GM21529 (cell line): ENCODE results near the gene RGS7.
A peak's percentile ranks its signal among the peaks of the same experiment; 100 is the strongest.
"Not testable (repeated sequence)": the region's sequence is repeated elsewhere in the genome, so short reads cannot be mapped to it uniquely, and the experiment has no call there.

Source experiments
- ATAC-seq: cut with Tn5 transposase; IDR thresholded peaks from one replicate; pipeline ENCODE4 v1.9.1; 2021; ENCODE audit not compliant: unreplicated experiment

The RGS7 gene

DNA sequence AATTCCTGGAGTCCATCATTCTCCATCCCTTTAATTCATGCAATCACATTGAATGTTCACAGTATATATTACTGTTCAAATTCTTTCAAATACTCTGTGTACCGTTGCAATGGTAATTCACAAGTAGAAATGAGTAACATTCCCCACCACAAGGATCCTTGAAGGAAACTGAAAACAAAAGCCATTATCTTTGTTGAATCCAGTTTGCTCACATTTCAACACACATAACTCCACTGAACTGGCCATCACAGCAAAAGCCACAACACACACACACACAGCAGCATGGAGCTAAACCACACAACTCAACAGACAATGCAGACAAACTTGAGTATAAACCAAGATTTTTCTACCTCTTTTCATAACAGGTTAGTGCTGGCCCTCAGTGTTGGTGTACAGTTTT, 556.7 kb downstream of the RGS7 start:
- no peak for ATAC-seq

DNA sequence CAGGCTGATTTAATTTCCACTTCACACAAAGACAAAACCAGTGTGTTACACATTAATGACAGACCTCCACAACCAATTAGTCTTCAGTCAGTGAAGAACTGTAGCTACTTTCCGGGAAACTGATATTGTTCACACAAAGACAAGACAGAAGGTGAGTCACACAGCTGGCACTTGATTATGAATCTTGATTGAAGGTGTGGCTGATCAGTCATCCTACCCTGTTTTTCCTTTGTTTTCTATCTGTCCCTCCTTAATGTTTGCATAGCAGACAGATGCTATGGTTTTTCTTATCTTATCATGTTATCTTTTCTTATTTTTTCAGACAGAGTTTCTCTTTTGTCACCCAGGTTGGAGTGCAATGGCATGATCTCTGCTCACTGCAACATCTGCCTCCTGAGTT, 560.0 kb downstream of the RGS7 start:
- no peak for ATAC-seq

DNA sequence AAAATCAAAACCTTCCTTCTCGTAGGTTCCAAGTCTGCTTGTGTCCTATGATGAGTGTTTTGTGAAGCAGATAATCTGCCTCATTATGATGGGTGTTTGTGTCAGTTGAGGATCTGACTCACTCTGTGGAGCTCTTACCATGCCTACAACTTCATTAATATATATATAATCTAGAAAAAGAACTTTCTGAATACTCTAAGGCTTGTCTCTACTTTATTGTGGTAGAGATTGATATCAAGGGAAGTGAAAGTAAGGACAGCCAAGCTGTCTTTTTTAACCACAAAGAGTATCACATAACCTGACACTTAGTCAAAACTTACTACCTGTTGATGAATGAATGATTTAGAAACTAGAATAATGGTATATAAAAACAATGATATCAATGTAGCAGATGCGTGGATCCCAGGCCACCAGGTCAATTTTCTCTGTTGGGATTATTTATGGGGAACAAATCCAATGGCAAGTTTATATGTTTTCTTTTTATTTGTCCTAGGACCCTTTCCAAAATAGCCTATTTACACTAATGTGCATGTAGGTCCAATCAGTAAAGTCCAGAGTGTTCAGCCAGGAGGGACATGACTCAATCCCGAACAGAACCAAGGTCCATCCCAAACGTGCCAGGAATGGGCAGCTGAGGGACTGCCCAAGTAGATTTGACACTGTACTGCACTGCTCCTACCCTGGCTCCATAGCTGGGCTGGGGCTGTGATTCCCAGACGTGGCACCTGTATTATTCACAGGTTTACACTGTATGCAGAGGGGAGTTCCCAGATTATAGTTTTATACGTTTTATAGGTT, 562.8 kb downstream of the RGS7 start:
- ATAC-seq, result peak; percentile 67

DNA sequence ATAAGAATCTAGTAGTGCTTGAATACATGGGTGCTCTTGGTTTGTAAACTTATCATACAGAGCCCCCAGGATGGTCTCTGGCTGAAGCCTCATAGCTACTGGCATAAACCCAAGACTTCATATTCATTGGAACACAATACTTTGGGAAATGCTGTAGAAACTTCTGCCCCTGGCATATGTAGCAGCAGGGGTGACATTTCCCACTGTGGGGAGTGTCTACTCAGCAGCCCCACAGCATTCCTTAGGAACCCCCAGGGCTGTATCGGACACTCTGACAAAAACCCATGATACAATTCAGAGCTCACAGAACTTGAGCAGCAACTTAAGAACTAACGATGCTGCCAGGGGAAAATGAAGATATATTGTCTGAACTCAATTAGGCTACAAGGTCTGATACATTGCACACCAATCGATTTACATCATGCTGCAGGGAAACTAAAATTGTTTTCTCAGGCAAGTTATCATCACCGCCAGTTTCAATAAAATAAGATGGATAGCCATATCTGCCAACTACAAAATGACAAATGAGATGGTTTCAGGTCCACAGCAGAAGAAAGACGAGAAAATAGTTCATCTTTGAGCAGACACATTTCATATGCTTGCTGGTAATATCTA, 564.0 kb downstream of the RGS7 start:
- ATAC-seq, result no peak

DNA sequence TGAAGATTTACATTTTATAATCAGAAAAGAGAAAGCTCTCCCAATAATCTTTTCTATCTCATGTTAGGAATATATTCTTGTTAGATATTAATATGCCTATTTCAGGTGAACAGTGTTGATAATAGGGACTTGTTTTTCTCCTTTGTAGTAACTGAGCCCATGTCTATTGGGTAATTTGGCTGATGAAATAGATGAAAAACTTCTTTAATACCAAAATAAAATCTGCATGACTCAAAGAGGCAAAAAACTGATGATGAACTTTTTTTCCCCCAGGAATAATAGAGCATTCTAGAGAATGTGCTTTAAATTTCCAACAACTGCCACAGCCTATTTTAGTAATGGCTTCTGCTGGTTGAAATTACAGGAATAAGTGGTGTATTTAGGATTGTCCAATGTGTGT, 566.1 kb downstream of the RGS7 start:
- no peak for ATAC-seq

DNA sequence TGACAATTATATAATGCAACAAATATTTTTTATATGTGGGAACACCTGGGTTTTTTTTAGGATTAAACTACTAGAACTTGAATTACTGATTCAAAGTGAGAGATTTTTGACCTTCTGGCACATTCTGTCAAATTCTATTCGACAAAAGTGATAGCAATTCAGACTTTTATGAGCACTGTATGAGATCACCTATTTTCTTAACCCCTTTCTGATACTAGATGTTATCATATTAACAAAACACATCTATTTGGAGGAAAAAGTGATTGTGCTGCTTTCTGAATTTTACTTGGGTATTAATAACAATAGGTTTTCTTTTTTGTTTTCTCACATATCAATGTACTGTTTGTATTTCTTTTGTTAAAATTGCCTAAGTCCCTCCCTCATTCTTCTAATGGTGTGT, 570.1 kb downstream of the RGS7 start:
- no peak for ATAC-seq

DNA sequence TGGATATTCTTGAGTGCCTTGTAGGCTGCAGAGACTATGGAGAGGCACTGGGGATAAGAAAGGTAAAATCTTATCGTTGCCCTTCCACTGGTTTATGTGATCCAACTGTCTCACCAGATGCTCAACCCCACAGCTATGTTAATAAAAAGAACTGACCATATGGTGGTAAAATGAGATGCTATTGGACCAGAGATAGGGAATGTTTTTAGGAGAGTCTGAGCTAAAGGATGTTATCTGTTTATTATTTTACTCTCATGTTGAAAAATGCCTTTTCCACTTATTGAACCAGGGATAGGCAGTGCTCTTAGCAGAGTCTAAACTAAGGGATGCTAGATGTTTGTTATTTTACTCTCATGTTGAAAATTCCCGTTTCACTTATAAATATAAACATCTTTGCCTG, 572.2 kb downstream of the RGS7 start:
- no peak for ATAC-seq

DNA sequence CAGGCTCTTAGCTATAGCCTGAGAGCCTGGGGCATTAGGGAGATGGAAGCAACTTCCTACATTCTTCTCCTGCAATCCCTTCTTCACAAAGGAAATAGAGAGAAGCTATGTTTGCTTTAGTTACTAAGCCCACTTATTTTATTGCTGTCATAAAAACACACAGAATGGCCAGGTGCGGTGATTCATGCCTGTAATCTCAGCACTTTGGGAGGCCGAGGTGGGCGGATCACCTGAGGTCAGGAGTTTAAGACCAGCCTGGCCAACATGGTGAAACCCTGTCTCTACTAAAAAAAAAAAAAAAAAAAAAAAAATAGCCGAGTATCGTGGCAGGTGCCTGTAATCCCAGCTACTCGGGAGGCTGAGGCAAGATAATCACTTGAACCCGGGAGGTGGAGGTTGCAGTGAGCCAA, 573.3 kb downstream of the RGS7 start:
- not testable (repeated sequence) for ATAC-seq

DNA sequence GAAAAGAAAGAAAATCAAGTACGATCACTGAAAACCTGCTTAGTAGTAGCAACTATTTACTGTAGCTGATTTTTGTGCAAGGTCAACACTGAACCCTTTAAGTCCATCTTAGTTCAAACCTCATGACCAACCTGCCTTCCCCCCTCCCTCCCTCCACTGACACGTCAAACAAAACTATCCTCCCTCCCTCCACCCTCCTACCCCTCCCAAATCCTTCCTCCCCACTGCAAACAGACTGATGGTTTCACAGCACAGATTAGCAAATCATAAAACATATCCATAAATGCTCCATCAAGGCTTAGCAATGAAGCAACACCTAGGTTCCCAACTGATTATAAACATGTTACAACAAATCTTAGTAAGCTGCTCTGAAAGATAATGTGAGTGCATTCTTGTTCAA, 580.8 kb downstream of the RGS7 start:
- no peak for ATAC-seq

DNA sequence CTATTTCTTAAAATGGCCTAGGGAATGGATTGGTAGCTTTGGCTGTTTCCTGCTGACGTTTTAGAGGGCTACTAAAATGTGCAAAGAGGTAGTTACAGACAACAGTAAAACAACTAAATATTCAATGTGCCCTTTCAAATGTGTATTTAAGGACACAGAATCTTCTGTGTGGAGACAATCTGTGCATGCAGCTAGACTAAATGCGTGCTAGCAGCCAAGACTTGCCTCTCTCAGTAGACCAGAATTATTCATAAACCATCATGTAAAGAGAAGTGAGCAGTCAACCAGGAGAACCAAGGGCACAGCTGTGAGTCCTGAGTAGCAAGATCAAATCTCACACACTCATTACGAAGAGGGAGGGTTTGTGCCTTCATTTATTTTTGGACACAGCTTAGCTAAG, 584.9 kb downstream of the RGS7 start:
- ATAC-seq, result no peak

DNA sequence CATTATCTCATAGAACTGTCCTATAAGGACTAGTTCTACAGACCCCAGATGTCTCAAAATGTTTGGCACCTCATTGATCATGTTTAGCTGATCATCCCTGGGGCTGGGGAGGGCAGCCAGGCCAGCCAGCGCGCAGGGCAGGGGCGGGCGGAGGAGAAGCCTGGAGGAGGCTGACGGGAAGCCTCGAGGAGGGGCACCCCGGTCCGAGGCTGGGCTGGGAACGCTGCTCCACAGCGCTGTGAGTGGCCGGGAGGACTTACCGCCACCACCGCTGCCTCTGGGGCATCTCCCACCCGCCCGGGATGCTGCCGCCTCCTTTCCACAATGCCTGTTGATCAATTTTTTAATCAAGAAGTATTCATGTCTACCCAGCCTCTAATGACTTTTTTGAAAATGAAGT, 585.6 kb downstream of the RGS7 start:
- ATAC-seq, result no peak

DNA sequence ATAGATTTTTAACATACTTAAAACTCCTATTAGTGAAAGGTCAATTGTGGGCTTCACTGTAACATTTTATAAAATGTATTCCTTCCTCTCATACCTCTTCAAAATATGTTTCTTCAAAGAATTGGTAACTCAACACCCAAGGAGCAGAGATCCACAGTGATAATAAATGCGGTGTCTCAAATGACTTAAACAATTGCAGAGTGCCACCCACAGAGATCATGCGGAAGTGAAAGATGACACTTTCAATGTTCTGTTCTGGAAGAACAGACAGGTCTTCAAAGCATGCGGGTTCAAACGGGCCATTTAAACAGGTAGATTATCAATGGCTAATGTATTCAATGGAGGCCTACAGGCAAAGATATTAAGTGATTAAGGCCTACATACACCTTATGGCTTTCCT, 588.0 kb downstream of the RGS7 start:
- no peak for ATAC-seq

DNA sequence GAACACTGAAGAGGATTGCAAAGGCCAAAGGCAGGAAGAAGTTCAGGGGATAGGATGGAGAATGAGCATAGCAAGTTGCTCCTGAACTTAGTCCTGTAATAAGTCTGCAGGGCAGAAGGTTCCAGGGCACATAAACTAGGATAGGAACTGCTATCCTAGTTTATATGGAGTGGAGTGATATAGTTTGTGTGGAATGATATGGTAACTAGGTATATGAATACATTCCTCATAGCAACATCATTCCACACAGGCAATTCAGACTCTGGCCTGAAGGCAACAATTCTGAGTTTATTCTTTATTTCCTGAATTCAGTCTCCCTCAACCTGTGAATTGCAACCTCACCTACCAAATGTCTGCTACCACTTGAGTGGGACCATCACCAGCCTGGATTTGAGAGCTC, 590.2 kb downstream of the RGS7 start:
- ATAC-seq, result no peak

DNA sequence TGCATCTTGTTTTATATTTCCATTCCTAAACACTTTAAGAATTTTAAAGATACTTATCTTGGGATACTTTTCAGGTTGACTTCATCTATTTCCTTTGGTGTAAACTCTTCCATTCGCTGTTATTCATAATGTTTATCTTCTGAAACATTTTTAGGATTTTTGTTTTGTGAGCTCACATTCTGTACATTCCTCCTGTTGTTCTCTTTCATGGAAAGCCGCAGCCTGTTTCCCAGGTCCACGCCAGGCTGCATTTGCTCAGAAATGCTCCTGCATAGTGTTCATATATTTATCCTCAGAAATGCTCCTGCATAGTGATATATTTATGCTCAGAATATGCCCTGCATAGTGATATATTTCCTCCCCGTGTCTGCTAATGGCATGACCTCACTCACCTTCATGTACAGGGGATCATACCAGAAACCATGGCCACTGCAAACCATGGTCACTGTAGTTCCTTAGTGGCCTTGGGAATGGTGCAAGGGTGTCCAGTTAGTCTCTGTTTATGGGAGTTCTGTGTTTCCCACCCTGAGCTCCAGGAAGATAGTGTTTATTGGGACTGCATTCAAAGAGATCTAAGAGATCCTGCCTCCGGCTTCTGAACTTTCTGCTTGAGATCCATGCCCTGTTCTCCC, 591.2 kb downstream of the RGS7 start:
- ATAC-seq, result no peak

DNA sequence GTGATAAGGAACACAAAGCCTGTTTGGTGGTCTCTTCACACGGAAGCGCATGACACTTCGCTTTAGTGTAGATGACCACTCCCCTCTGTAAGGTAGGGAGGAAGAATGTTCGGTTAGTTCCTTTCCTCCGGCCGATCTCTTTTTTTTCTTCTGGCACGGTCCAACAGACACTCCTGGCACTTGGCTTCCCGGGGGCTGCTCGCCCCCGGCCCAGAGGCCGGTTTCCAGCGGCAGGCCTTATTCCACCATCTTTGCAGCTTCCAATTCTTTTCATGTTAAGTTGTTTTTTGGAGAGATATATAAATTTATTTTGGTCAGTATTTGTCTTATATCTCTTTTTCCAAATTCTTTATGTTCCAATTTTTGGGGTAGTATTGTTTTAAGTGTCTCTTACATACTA, 593.2 kb downstream of the RGS7 start:
- no peak for ATAC-seq

DNA sequence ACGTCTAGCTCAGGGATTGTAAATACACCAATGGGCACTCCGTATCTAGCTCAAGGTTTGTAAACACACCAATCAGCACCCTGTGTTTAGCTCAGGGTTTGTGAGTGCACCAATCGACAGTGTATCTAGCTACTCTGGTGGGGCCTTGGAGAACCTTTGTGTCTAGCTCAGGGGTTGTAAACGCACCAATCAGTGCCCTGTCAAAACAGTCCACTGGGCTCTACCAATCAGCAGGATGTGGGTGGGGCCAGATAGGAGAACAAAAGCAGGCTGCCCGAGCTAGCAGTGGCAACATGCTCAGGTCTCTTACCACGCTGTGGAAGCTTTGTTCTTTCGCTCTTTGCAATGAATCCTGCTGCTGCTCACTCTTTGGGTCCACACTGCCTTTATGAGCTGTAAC, 593.9 kb downstream of the RGS7 start:
- ATAC-seq, result not testable (repeated sequence)

DNA sequence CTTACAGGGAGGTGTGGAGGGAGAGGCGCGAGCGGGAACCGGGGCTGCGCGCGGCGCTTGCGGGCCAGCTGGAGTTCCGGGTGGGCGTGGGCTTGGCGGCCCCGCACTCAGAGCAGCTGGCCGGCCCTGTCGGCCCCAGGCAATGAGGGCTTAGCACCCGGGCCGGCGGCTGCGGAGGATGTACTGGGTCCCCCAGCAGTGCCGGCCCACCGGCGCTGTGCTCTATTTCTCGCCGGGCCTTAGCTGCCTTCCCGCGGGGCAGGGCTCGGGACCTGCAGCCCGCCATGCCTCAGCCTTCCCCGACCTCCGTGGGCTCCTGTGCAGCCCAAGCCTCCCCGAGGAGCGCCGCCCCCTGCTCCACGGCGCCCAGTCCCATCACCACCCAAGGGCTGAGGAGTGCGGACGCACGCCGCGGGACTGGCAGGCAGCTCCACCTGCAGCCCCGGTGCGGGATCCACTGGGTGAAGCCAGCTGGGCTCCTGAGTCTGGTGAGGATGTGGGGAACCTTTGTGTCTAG, 594.5 kb downstream of the RGS7 start:
- ATAC-seq, result not testable (repeated sequence)

DNA sequence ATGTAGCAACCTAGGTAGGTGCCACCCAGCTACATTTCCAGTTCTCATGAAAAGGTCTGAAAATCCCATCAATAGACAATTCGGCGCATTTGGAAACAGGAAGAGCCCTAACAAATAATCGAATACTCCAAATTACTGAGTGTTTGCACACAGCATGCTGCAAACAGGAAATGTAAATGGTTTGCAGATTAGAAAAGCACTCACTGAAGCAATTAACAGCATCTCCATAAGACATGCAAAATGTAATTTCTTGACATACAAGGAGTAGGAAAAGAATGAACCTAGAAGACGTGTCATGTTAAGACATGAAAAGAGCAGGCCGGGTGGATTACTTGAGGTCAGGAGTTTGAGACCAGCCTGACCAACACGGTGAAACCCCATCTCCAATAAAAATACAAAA, 598.2 kb downstream of the RGS7 start:
- ATAC-seq, result not testable (repeated sequence)

DNA sequence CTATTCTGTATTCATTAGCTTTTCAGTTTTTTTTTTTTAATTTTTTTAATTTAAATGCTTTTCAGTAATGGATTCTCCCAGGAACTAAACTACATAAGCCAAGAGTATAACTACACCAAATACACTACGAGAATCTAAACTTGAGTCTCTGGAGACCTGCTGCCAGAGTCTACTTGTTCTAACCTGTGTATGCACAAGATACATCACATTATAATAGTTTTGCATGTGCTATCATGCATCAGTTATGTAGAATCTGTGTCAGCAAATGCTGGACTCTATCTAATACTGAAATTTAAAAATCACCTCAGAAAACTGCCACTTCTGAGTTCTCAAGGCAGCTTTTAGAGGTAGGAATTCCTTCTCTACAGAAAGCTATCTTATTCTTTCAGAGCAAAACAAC, 598.7 kb downstream of the RGS7 start:
- no peak for ATAC-seq

DNA sequence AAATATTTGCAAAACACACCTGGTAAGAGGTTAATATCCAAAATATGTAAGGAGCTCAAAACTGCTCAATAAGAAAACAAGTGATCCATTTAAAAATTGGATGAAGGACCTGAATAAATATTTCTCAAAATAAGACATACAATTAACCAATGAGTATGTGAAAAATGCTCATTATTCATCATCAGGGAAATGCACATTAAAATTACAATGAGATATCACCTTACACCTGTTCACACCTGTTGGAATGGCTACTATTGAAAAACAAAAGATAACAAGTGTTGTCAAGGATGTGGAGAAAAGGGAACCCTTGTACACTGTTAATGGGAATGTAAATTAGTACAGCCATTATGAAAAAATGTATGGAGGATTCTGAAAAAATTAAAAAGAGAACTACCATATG, 609.1 kb downstream of the RGS7 start:
- ATAC-seq, result no peak

DNA sequence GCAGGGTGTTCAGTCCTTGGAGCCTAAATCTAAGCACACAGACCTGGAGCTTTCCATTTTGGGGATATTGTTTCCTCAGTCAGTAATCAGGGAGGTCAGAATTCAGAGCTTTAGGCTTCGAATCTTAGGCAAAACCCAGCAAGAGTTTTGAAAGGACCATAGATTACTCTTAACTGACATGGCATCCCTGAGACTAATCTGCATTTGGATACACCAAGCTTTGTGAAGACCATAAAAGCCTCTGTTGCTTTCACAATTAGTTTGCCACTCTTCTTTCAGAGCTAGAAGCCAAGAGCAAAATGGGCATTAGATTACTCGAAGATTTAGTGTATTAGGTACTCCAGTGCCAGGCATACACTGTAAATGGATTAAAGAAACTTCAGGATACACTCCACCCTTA, 613.3 kb downstream of the RGS7 start:
- ATAC-seq, result no peak

DNA sequence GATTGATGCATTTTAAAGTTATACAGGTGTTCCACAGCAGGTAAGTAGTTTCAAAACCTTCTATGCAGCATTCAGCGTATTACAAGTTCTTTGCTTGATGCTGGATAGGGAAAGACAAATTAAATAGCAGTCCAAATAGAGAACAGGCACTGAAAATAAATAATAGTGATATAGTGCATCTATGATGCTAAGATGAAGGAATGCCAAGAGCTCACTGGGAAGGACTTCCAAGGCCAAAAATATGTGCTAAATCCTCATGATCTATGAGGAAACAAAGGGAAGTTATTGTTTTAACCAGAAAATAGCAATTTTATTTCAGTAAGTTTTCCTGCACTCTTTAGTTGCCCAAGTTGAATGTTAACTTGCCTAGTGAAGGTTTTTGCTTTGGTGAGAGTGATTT, 617.3 kb downstream of the RGS7 start:
- no peak for ATAC-seq
